ENCODE data around the gene MXD1. TPM values are rescaled to one million over a fixed set of nuclear protein-coding genes. Genes with fewer than 3 reads are reported as not detected.

MXD1 gene
- total and polyA plus RNA-seq, 2 of the 4 experiments (the other 2 are of a cell fraction): 2.0 to 3.7 TPM

GRCh38 chr2:69948963-69949645 is 34.2 kb downstream of the MXD1 start:
- no peak overlapping the region for H4K91ac ChIP-seq (ENCODE audit: insufficient read depth, low read depth, low read length)
- POLR2A ChIA-PET (ENCODE audit: unreplicated experiment): no interaction called here
- H2AFZ ChIP-seq (replicated peaks; ENCODE audit: low read length, poor library complexity): no peak overlapping the region
- DNase-seq: no peak
- H3K27me3 ChIP-seq (ENCODE audit: control insufficient read depth, insufficient read depth, low read length): no peaks in the 10 kb centered on the region; the same call in 1 of the 2 replicates
- H3K79me1 ChIP-seq (ENCODE audit: low read depth in 1 of 2, low read length in 2 of 2): no peaks in the 10 kb centered on the region
- intact Hi-C loops (cut with micrococcal nuclease): no loop called here
- no peak overlapping the region for H2AK9ac ChIP-seq (replicated peaks; ENCODE audit: low read depth, low read length, poor library complexity)
- no peaks in the 10 kb centered on the region for H4K20me1 ChIP-seq (ENCODE audit: insufficient read depth, low read length)
- no peak overlapping the region for H4K8ac ChIP-seq (ENCODE audit: low read depth in 2 of 2, low read length in 2 of 2)
- no peak overlapping the region for H3K56ac ChIP-seq (ENCODE audit: extremely low read depth, insufficient read depth, low read length)
- TF ChIP-seq SMC3 (IDR thresholded peaks at IDR 0.05; ENCODE audit: low read depth, low read length): no peak
- no peak for TF ChIP-seq BHLHE40 (IDR thresholded peaks at IDR 0.05; ENCODE audit: low read depth, low read length)
- TF ChIP-seq FOS (IDR thresholded peaks at IDR 0.05; ENCODE audit: low read depth, low read length): no peak
- TF ChIP-seq POLR2A (IDR thresholded peaks at IDR 0.05; ENCODE audit: low read depth, low read length): no peak
- TF ChIP-seq, protein P1, sequence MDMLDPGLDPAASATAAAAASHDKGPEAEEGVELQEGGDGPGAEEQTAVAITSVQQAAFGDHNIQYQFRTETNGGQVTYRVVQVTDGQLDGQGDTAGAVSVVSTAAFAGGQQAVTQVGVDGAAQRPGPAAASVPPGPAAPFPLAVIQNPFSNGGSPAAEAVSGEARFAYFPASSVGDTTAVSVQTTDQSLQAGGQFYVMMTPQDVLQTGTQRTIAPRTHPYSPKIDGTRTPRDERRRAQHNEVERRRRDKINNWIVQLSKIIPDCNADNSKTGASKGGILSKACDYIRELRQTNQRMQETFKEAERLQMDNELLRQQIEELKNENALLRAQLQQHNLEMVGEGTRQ (IDR thresholded peaks at IDR 0.05; ENCODE audit: low read depth, low read length): no peak
- TF ChIP-seq RFX5 (IDR thresholded peaks at IDR 0.05; ENCODE audit: low read depth, low read length): no peak
- TF ChIP-seq RAD21 (IDR thresholded peaks at IDR 0.05; ENCODE audit: low read length): no peak
- TF ChIP-seq, protein P2, sequence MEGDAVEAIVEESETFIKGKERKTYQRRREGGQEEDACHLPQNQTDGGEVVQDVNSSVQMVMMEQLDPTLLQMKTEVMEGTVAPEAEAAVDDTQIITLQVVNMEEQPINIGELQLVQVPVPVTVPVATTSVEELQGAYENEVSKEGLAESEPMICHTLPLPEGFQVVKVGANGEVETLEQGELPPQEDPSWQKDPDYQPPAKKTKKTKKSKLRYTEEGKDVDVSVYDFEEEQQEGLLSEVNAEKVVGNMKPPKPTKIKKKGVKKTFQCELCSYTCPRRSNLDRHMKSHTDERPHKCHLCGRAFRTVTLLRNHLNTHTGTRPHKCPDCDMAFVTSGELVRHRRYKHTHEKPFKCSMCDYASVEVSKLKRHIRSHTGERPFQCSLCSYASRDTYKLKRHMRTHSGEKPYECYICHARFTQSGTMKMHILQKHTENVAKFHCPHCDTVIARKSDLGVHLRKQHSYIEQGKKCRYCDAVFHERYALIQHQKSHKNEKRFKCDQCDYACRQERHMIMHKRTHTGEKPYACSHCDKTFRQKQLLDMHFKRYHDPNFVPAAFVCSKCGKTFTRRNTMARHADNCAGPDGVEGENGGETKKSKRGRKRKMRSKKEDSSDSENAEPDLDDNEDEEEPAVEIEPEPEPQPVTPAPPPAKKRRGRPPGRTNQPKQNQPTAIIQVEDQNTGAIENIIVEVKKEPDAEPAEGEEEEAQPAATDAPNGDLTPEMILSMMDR (conservative IDR thresholded peaks at IDR 0.05; ENCODE audit: low read depth, low read length): no peak
- no peak for TF ChIP-seq CEBPB (IDR thresholded peaks at IDR 0.05; ENCODE audit: low read depth, low read length)
- no peak for TF ChIP-seq MAZ (IDR thresholded peaks at IDR 0.05; ENCODE audit: borderline replicate concordance, low read depth, low read length)
- no peak for TF ChIP-seq MXI1 (IDR thresholded peaks at IDR 0.05; ENCODE audit: borderline replicate concordance, low read depth, low read length)
- TF ChIP-seq MAFK (IDR thresholded peaks at IDR 0.05; ENCODE audit: low read depth, low read length): no peak
- TF ChIP-seq CHD1 (IDR thresholded peaks at IDR 0.05; ENCODE audit: low read depth, low read length): no peak
- TF ChIP-seq, protein P3, sequence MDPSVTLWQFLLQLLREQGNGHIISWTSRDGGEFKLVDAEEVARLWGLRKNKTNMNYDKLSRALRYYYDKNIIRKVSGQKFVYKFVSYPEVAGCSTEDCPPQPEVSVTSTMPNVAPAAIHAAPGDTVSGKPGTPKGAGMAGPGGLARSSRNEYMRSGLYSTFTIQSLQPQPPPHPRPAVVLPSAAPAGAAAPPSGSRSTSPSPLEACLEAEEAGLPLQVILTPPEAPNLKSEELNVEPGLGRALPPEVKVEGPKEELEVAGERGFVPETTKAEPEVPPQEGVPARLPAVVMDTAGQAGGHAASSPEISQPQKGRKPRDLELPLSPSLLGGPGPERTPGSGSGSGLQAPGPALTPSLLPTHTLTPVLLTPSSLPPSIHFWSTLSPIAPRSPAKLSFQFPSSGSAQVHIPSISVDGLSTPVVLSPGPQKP (IDR thresholded peaks at IDR 0.05; ENCODE audit: borderline replicate concordance, low read depth, low read length): no peak
- no peak overlapping the region for H3K14ac ChIP-seq (replicated peaks; ENCODE audit: low read depth, low read length)
- in situ Hi-C loops (cut with MboI; ENCODE audit: low sequenced_read_pairs): no loop called here
- no peak overlapping the region for H3K4ac ChIP-seq (ENCODE audit: low read depth, low read length)
- H3K4me2 ChIP-seq (ENCODE audit: low read depth, low read length): no peak overlapping the region
- no peak overlapping the region for H2BK120ac ChIP-seq (ENCODE audit: low read depth, low read length)
- no peak overlapping the region for H3K4me3 ChIP-seq (ENCODE audit: insufficient read depth, low read depth, low read length)
- no peak overlapping the region for H2BK5ac ChIP-seq (ENCODE audit: low read depth, low read length, poor library complexity, severe bottlenecking)
- no peak overlapping the region for H4K5ac ChIP-seq (ENCODE audit: low read depth, low read length)
- no peak overlapping the region; the same call in 2 of the 3 replicates for H2BK15ac ChIP-seq (ENCODE audit: low read depth, low read length)
- CTCF ChIA-PET: no interaction called here
- dilution Hi-C loops (cut with HindIII; ENCODE audit: low sequenced_read_pairs, unreplicated experiment): no loop called here
- WGBS, 2 experiments (ENCODE audit: extremely low coverage in 2 of 2, insufficient read length in 1 of 2): 79% methylated on average over 13 of the region's 21 CpGs; no CpG with 5 or more reads in 1 of the 2 experiments
- H3K36me3 ChIP-seq (ENCODE audit: control insufficient read depth, insufficient read depth, low read length): no peaks in the 10 kb centered on the region
- H3K4me1 ChIP-seq (ENCODE audit: control insufficient read depth, insufficient read depth, low read length): peaks cover 8% of the 10 kb centered on the region
- no peak overlapping the region for H2BK20ac ChIP-seq (ENCODE audit: low read depth, low read length)
- BruUV-seq (replicated peaks): no TSS peak
- ATAC-seq (ENCODE audit: low read depth): no peak
- H3K9me3 ChIP-seq (ENCODE audit: control insufficient read depth, insufficient read depth, low read length): no peaks in the 10 kb centered on the region
- H3K18ac ChIP-seq (ENCODE audit: low read depth, low read length): no peak overlapping the region
- H3K9me1 ChIP-seq (ENCODE audit: insufficient read depth, low read length): peaks cover 21% of the 10 kb centered on the region
- H3K27ac ChIP-seq (ENCODE audit: insufficient read depth, low read length): no peak overlapping the region
- H3K23ac ChIP-seq (ENCODE audit: low read depth, low read length): no peak overlapping the region
- no peak overlapping the region for H3K9ac ChIP-seq (ENCODE audit: low read depth, low read length)
- H2AK5ac ChIP-seq (ENCODE audit: low read depth, low read length): peak overlapping the region; percentile 48; the same call in 1 of the 2 replicates
